NCI-H1105 treated with DMSO at 0.1 percent for 48 hours (cell line): ENCODE data around the gene RBPMS2.

Experiments used
- DNase-seq: peaks from one replicate; lab custom pipeline; 2025; lab: John Stamatoyannopoulos, UW

The RBPMS2 gene

GRCh38 chr15:64783796-64784195 lies 8.4 kb upstream of the RBPMS2 start:
- DNase-seq = no peak

- DNase-seq = no peak
Measured at GRCh38 chr15:64782751-64783150, 7.4 kb upstream of the RBPMS2 start.

- no peak for DNase-seq
Measured at GRCh38 chr15:64781299-64781698, 5.9 kb upstream of the RBPMS2 start.

GRCh38 chr15:64780600-64781156 lies 5.3 kb upstream of the RBPMS2 start:
- DNase-seq = no peak

GRCh38 chr15:64779630-64780029 lies 4.2 kb upstream of the RBPMS2 start:
- no peak for DNase-seq

GRCh38 chr15:64779024-64779423 lies 3.6 kb upstream of the RBPMS2 start:
- no peak for DNase-seq

GRCh38 chr15:64776402-64776786 lies 1.0 kb upstream of the RBPMS2 start:
- DNase-seq = no peak

GRCh38 chr15:64774629-64775493 lies 528 bp downstream of the RBPMS2 start:
- DNase-seq = no peak

GRCh38 chr15:64774037-64774628 lies 1.3 kb downstream of the RBPMS2 start:
- DNase-seq = no peak

- no peak for DNase-seq
Measured at GRCh38 chr15:64773606-64774005, 1.8 kb downstream of the RBPMS2 start.

GRCh38 chr15:64772964-64773363 lies 2.4 kb downstream of the RBPMS2 start:
- DNase-seq = no peak

GRCh38 chr15:64772488-64772887 lies 2.9 kb downstream of the RBPMS2 start:
- DNase-seq = no peak

- DNase-seq = no peak
Measured at GRCh38 chr15:64770626-64771025, 4.8 kb downstream of the RBPMS2 start.

- DNase-seq = no peak
Measured at GRCh38 chr15:64767203-64767602, 8.2 kb downstream of the RBPMS2 start.

GRCh38 chr15:64766058-64766457 lies 9.3 kb downstream of the RBPMS2 start:
- DNase-seq = no peak

GRCh38 chr15:64763874-64764273 lies 11.5 kb downstream of the RBPMS2 start:
- DNase-seq = no peak

- DNase-seq = no peak
Measured at GRCh38 chr15:64763462-64763861, 11.9 kb downstream of the RBPMS2 start.

- DNase-seq = no peak
Measured at GRCh38 chr15:64763021-64763420, 12.4 kb downstream of the RBPMS2 start.

- no peak for DNase-seq
Measured at GRCh38 chr15:64762546-64762945, 12.8 kb downstream of the RBPMS2 start.

- no peak for DNase-seq
Measured at GRCh38 chr15:64761156-64761555, 14.2 kb downstream of the RBPMS2 start.

- no peak for DNase-seq
Measured at GRCh38 chr15:64760056-64760455, 15.3 kb downstream of the RBPMS2 start.

GRCh38 chr15:64755427-64755940 lies 19.9 kb downstream of the RBPMS2 start:
- DNase-seq = no peak
